NCI-H1417 treated with DMSO at 0.1 percent for 48 hours (cell line): Measurements from ENCODE around the gene TSPAN32.
"Not testable (repeated sequence)": the region's sequence is repeated elsewhere in the genome, so short reads cannot be mapped to it uniquely, and the experiment has no call there.

ENCODE experiments used
- DNase-seq: peaks from one replicate; lab custom pipeline; 2025; lab: John Stamatoyannopoulos, UW

The TSPAN32 gene

GRCh38 chr11:2342981-2343380 is 41.2 kb downstream of the TSPAN32 start:
- DNase-seq = no peak

- no peak for DNase-seq
These were observed 41.7 kb downstream of the TSPAN32 start for GRCh38 chr11:2343502-2343901.

GRCh38 chr11:2345050-2345449 is 43.2 kb downstream of the TSPAN32 start:
- no peak for DNase-seq

GRCh38 chr11:2346014-2346413 is 44.2 kb downstream of the TSPAN32 start:
- no peak for DNase-seq

- no peak for DNase-seq
These were observed 44.9 kb downstream of the TSPAN32 start for GRCh38 chr11:2346586-2347307.

- DNase-seq = no peak
These were observed 45.6 kb downstream of the TSPAN32 start for GRCh38 chr11:2347308-2347830.

GRCh38 chr11:2348986-2349385 is 47.2 kb downstream of the TSPAN32 start:
- DNase-seq = no peak

GRCh38 chr11:2351701-2352100 is 49.9 kb downstream of the TSPAN32 start:
- no peak for DNase-seq

- no peak for DNase-seq
These were observed 50.6 kb downstream of the TSPAN32 start for GRCh38 chr11:2352420-2352819.

- no peak for DNase-seq
These were observed 53.3 kb downstream of the TSPAN32 start for GRCh38 chr11:2355000-2355644.

- no peak for DNase-seq
These were observed 55.4 kb downstream of the TSPAN32 start for GRCh38 chr11:2357246-2357645.

- not testable (repeated sequence) for DNase-seq
These were observed 55.8 kb downstream of the TSPAN32 start for GRCh38 chr11:2357651-2358050.

GRCh38 chr11:2358754-2359442 is 57.1 kb downstream of the TSPAN32 start:
- DNase-seq = no peak

- no peak for DNase-seq
These were observed 57.7 kb downstream of the TSPAN32 start for GRCh38 chr11:2359557-2359956.

- DNase-seq = no peak
These were observed 58.3 kb downstream of the TSPAN32 start for GRCh38 chr11:2360081-2360642.

GRCh38 chr11:2361565-2361964 is 59.8 kb downstream of the TSPAN32 start:
- no peak for DNase-seq

- DNase-seq = no peak
These were observed 60.6 kb downstream of the TSPAN32 start for GRCh38 chr11:2362414-2362813.

GRCh38 chr11:2363130-2363529 is 61.3 kb downstream of the TSPAN32 start:
- DNase-seq = no peak

- no peak for DNase-seq
These were observed 62.0 kb downstream of the TSPAN32 start for GRCh38 chr11:2363577-2364370.

GRCh38 chr11:2364386-2364785 is 62.6 kb downstream of the TSPAN32 start:
- DNase-seq = not testable (repeated sequence)

- DNase-seq = no peak
These were observed 63.9 kb downstream of the TSPAN32 start for GRCh38 chr11:2365571-2366210.
